ENCODE results near the gene HEXA.

Gene HEXA

DNA sequence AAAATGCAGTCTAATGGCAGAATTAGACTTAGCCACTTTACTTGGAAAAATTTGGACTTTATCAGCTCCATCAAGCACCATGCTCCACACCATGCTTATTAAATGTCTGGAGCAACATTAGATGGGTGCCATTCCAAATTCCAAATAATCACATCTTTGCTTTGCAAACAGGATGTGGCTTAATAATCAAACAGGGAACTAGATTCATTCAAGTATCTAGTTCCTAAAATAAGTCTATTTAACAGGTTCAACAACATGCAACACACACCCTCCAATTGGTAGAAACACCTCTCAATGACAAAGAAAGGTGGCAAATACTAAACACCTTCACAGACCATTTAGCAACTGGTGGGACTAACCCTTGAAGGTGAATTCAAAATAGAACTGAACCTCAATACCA lies 3.5 kb downstream of the HEXA start:
- no peak for DNase-seq

DNA sequence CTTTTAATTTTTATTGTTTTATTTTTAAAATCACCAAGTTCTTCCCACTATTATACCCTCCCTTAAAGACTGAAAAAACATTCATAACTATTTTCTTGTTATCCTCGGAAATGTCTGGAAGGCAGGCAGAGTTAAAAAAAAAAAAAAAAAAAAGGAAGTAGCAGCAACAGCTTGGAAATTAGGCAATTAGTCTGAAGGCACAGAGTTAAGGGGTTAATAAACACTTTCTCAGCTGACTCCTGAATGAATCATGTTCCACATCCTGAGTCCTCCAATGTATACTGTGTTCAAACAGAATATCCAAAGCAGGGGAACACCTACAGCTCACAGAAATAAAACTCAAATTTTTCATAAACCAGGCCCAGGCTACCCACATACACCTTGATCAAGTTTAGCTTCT lies 5.8 kb downstream of the HEXA start:
- no peak for DNase-seq

DNA sequence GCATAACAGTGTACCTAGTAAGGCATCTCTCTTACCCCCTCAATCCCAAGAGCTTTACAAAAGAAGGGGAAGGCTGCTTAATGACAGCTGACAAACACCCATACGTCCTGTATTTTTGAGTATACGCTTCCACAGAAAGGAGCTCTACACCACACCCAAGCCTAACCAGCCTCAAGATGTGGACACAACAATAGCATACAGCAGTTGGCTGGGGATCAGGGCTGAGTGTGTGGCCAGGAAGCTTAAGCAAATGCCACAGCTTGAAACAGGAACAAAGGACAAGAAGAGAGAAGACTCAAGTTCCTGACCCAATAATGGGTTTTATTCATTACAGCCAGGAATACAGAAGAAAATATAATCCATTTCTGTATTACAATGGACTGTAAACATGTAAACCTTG lies 6.9 kb downstream of the HEXA start:
- DNase-seq, result no peak

DNA sequence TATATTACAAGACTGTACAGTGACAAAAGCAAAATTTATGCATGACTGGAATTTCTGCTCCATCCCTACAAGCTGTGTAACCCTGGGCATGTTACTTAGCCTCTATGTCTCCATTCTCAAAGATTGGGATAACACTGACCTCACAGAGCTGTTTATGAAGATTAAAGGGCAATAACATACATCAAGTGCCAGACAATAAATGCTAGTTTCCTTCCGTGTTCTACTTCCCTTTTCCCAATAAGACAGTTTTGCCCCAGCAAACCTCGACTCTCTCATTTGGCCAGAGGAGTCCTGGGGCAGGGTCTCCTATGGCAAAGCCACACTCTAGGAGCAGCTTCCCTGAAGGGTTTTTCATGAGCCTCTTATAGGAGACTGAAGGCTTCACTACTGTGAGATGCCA lies 7.5 kb downstream of the HEXA start:
- DNase-seq, result no peak

DNA sequence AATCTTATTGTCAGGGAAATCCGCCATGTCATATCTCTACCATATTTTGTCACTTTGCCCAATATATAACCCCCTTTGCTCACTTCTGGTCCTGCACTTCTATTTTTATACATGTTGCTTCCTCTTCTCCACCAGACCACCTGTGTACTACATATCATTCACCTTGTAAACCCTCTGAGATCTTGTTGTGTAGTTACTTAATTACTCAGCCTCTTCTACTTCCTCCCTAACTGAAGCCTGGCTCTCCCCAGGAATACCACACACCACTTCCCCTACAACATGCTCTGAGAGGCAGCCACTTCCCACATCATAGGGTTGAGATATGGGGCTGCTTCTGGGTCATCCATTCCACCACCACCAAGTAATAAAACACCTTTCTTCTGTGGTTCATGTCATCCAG lies 10.0 kb downstream of the HEXA start:
- DNase-seq, result no peak

DNA sequence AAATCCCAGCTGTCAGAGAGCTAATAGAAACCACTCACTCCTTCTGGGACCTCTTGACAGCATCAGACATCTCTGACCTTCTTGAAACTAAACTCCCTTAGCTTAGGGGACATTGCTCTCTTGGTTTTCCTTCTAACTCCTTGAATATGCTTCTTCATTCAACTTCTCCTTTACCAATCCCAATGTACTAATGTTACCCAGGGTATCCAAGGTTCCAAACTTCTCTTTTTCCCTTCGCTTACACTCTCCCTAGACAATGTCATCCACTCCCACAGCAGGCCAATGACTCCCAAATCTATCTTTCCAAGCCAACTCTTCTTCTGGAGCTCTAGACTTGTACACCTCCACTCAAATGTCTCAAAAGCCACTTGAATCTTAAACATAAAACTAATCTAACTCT lies 14.6 kb downstream of the HEXA start:
- no peak for DNase-seq

DNA sequence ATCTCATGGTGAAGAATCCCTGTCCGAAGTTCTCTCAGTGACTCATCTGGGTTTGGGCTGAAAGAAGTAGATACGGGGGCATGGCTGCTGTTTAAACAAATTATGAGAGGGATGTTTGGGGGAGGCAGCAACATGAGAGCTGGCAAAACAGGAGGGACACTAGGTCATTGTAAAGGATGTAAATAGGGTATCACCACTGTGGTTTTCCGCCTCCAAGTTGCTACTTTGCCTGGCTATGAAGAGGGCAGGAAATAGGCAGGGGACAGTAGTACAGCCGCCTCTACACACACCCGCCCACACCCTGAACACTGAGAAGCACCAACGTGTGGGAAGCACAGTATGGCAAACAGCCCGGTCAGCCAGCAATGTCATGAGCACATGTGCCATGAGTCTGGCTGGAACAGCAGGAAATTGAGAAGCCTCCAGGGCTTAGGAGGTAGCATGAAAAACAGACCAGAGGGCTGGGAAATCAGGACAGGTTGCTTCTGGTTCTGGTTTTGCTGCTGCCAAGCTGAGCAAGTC lies 17.1 kb downstream of the HEXA start:
- peak; percentile 24 for DNase-seq

DNA sequence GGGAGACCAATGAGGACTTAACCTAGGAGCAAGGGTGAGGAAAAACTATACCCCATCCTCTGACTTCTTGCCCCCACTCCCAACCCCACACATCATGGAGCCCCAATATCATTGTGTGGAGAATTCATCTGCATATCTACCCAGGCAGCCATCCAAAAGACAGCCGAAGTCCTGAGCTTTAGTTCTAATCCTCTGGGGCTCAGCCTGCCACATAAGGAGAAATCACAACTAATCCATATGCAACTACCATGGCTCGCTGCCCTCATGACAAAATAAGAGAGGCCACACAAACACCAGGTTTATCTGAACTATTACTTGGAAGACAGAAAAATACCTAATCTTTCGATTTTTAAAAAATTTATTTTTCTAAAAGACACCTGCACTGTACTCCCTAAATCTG lies 17.7 kb downstream of the HEXA start:
- no peak for DNase-seq

DNA sequence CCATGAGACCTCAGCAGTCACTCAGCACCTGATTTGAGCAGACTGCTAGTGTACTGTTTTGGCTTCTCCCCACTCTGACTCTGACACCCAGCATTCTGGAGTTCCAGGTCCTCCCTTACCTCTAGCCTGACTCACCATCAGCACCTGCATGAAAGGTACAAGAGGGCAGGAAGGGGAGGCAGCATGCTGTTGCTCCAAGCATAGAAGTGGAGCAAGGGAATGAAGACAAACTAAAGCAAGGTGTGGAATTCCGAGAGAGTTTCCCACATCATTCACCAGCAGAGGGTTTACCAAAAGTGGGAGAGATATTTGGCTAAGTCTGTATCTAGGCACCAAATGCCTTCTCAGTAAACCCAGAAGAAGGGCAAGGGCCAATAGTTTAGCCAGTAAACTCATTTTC lies 21.3 kb downstream of the HEXA start:
- DNase-seq, result no peak

DNA sequence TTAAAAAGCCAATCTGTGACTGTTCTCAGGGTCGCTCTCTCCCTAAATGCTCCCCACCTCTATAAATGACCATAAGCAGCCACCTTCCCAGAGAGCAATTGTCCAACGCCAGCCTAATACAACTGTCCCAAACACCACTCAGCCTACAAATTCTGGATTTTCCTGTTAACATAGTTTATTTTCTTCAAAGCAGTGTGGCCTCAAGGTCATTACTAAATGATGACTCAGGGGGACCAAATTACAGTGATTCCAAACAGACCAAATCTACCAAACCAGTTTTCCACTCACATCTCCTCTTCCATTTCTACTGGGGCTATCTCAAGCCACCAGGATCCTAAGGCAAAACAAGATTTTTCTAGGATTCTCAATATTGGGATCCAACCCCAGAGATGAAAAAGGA lies 22.5 kb downstream of the HEXA start:
- no peak for DNase-seq

DNA sequence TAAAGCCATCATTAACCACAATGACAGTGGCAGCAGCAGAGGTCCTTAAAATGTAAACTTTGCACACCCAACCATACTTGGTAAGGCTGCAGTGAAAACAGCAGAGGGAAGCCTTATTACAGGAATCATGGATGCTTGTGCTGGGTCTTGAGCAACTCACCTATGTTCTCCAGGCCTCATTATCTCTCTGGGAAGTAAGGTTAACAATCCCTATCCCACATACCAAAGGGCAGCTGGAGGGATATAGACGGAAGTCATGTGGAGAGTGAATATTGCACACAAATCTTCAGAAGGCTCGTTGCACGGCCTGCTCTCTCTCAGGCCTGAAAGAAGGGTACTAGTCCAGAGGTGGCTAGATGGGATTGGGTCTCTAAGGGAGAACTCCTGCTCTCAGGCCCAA lies 30.0 kb downstream of the HEXA start:
- DNase-seq, result no peak

DNA sequence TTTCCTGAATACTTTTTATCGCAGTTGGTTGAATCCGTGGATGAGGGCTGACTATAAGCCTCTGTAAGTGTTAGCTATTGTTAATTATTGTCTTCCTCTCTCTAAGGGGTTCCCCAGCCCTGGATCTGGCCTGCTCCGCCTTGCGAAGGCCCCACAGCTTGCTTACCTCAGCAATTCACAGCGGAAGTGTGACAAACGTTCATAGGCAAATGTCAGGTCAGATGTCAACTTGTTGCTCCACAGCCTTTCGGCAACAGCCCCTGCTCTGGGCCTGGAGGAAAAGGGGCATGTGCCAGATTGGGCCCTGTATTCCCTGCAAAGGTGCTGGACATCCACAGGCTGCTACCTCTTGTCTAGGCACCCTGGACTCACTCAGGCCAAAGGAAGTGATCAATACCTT lies 30.5 kb downstream of the HEXA start:
- no peak for DNase-seq

DNA sequence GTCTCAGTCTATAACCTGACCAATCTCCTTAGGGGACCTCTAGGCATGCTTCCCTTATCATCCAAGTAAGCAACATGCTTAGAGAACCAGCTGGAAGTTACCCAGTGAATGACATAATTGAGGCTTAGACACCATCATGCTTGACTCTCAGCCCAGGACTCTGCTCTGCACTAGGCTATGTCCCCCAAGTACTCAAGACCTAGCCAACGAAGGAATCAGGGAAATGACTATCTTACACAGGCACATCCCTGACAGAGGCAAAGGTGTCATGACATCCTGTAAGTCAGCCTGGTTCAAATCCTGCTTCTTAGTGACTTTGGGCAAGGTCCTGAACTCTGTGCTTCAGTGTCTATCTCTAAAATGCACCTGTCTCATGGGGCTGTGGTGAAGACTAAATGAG lies 31.2 kb downstream of the HEXA start:
- DNase-seq, result no peak

DNA sequence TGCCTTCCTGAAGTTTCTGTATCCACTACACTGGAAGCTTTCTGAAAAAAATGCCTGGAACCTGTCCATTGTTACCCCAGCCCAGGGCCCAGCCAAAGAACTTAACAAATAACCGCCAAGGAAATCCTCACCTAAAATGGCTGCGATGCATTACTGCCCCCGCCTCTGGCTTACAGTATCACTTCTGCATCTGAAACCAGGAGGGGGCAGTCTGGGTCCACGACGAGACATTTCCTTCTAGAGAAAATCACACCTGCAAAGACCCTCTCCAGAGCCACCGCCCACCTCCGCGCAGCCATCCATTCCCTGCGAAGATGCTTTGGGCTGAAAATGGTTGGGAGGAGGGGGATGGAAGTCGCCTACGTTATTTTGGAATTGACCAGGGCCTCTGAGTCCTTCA lies 33.4 kb downstream of the HEXA start:
- DNase-seq, result no peak

DNA sequence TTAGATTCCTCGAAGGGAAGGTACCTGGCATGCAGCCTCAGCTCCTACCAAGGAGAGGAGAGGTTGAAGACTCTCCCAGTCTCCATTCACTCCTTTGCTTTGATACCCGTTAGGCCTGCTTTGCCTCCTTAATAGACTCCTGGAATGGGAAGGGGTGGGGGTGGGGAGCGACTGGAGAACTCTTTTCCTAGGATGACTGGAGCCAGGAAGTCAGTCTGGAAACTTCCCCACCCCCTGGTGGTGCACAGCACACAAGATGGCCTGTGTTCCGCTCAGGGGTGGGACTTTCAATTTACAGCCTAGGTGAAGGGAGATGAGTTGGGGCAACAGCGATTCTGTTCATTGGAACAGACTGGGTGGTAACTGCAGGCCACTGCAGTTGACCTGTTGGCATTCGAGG lies 34.5 kb downstream of the HEXA start:
- DNase-seq, result peak; percentile 9

DNA sequence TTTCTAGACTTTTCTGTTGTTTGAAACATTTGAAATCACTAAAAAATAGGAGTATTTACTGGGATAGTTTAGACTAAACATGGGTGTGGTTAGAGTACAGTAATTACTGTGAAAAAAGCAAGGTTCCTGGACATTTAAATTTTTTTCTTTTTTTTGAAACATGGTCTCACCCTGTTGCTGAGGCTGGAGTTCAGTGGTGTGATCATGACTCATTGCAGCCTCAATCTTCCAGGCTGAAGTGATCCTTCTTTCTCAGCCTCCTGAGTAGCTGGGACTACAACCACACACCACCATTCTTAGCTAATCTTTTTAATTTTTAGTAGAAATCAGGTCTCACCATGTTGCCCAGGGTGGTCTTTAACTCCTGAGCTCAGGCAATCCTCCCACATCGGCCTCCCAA lies 35.4 kb downstream of the HEXA start:
- no peak for DNase-seq

DNA sequence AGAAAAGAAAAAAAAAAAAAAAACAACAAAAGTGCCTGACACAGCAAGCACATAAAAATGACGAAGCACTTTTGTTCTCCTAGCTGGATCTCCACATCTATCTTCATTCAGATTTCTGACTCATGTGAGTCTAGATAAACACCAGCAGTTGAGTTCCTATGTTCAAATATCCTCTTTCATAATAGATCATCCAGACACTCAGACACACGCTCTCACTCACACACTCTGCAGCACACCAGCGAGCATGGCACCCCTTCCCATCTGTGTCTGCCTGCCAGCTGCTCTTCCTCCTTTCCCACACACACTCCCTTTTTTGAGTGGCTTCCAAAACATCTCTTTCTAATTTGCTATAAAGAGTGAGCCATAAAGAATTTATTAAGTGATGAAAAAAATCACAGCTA lies 36.0 kb downstream of the HEXA start:
- peak; percentile 90 for DNase-seq

DNA sequence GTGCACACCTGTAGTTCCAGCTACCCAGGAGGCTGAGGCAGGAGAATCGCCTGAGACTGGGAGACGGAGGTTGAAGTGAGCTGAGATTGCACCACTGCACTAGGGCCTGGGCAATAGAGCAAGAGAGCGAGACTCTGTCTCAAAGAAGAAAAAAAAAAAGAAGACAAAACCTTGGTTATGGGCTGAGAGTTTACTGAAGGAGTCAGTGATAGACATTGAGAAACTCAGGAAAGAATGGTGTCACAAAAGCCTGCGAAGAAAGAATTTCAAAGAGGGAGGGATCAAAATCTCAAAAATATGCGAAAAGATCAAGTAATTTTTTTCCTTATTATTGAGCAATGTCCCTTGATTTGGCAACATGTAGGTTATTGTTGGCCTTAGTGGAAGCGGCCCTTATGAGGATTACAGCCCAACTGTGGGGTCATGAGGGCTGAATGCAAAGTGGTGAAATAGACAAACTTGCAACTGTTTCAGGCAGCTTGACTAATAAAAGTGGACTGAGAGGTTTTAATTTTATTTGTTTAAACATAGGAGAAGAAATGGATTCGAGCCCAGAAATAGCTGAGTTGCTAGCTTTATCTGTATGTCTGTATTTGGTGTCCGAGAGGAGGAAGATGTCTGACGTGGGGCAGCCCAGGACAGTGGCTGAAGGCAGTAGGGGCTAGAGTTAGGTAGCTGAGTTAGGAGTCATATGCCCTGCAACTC lies 37.0 kb downstream of the HEXA start:
- peak; percentile 54 for DNase-seq

DNA sequence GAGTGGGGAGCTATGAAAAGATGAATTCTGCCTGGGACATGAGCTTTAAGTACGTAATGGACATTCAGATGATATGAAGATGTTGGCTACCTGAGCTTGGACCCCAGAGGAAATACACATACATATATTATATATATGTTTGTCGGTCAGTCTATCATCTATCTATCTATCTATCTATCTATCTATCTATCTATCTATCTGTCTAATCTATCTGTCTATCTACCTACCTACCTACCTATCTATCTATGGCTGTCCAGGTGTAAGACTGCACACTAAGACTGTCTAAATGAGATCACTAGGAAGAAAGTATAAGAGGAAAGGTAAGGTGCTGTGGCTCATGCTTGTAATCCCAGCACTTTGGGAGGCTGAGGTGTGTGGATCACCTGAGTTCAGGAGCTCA lies 37.7 kb downstream of the HEXA start:
- no peak for DNase-seq

DNA sequence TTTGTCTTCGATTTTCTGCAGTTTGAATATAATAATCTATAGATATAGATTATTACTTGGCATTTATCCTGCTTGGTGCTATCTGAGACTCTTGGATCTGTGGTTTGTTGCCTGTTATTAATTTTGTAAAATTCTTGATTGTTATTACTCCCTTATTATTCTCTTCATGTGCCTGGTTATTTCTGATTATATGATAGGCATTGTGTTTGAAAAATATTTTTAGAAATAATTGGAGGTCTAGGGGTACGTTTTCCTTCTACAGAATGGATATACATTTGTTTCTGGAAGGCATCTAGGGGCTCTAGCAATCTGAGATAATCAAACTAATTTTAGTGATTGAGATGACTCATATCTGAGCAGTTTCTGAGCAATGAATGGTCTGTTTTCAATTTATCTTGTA lies 41.0 kb downstream of the HEXA start:
- DNase-seq, result no peak

DNA sequence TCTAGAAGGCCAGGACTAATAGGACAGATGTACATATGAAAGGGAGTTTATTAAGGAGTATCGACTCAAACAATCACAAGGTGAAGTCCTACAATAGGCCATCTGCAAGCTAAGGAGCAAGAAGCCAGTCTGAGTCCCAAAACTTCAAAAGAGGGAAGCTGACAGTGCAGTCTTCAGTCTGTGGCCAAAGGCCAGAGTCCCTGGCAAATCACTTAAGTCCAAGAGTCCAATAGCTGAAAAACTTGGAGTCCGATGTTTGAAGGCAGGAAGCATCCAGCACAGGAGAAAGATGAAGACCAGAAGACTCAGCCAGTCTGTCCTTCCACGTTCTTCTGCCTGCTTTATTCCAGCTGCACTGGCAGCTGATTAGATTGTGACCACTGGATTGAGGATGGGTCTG lies 44.8 kb downstream of the HEXA start:
- DNase-seq, result no peak

DNA sequence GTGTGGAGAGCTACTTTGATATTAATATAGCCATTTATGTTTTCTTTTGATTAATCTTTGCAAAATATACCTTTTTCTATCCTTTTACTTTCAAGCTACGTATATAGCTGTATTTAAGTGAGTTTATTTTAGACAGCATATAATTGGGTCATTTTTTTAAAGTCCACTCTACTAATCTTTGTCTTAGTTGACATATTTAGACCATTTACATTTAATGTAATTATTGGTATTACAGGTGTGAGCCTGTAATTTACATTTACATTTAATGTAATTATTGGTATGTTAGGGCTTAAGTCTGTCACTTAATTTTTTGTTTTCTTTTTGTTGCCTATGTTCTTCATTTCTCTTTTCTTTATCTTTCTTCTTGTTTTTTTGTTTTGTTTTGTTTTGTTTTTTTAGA lies 52.1 kb downstream of the HEXA start:
- no peak for DNase-seq

DNA sequence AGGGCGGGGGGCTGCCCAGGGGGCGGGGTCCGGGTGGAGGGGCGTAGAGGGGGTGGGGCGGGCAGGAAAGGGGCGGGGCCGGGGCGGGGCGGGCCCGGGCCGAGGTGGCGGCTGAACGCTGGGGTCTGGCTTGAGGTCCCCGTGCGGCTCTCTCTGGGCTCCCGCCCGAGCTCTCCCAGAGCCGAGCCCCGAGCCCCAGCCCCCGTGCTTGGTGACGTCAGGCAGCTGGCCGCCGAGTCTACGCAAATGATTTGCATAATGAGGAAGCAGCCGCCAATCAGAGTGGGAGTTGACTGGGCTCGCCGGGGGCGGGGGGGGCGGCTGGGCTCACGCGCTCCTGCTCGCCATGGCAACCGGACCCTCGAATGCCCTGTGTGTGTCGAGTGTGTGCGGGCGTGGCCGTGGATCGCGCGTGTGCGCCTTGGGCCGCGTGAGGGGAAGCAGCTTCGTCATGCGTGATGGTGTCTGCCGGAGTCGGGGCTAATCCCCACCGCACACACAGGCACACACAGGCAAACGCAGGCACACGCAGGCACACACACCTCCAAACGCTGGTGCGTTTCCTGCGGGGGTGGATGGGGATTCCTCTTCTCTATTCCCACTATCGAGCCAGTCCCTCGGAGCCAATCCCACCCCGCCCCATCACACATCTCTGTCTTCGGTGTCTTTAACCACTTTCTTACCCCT lies 55.7 kb downstream of the HEXA start, which contains the start of gene CELF6:
Gene CELF6, minus strand, starts transcription at position 173 of the 687 bp plus-strand sequence. CDS start 283 bp downstream, outside the sequence.
- DNase-seq, result peak; percentile 72

DNA sequence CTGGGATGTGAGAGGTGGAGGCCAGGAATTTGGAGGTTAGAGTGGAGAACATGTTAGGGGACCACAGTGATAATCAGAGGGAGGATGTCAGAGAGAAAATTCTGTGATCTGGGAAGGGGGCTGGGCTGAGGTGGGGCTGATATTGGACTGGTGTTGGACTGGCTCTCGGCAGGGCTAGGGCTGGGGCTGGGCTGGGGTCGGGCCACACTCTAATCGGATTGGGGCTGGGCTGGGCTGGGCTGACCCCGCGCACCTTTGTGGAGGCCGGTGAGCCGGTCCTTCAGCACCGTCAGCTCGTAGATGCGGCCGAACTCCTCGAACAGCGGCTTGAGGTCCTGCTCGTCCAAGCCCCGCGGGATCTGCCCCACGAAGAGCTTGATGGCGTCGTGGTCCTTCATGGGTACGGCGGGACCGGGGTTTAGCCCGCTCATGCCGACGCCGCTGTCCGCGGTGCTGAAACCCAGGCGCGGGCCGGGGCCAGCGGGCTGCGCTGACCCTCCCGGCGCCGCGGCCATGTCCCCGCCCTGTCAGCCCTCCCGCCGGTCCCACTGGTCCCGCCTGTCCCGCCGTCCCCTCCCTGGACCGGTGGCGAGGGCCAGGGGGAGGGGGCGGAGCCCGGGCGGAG lies 56.3 kb downstream of the HEXA start:
- DNase-seq, result peak; percentile 67

Data from fibroblast of skin of scalp (primary cell).